Mesothelial cell of epicardium (in vitro differentiated cells): ENCODE measurements around the gene ILF2. TPM values are rescaled to one million over a fixed set of nuclear protein-coding genes. Genes with fewer than 3 reads are reported as not detected.

Source experiments
- DNase-seq, 2 experiments: peaks; one replicate each; pipeline ENCODE4 v3.0.0; 2021; ENCODE audit warnings: low spot score in 2 of 2; ENCODE audit not compliant: unreplicated experiment in 2 of 2
- H3K27ac Mint-ChIP-seq: 2 replicates; pipeline ENCODE4 v1.8.0; 2021; ENCODE audit warnings: mixed read lengths
- H3K27me3 Mint-ChIP-seq: 2 replicates; pipeline ENCODE4 v1.8.0; 2021; ENCODE audit warnings: low read depth, mixed read lengths
- H3K36me3 Mint-ChIP-seq: 2 replicates; pipeline ENCODE4 v1.8.0; 2021; ENCODE audit warnings: mixed read lengths
- H3K4me1 Mint-ChIP-seq: 2 replicates; pipeline ENCODE4 v1.8.0; 2021; ENCODE audit warnings: mixed read lengths
- H3K4me3 Mint-ChIP-seq: 2 replicates; pipeline ENCODE4 v1.8.0; 2021; ENCODE audit warnings: mild to moderate bottlenecking, moderate library complexity, mixed read lengths
- H3K9me3 Mint-ChIP-seq: 2 replicates; pipeline ENCODE4 v1.8.0; 2021; ENCODE audit warnings: mixed read lengths
- CTCF ChIP-seq: fragments of 200-600 bp; sonication (generic); IDR thresholded peaks from one replicate; pipeline ENCODE4 v1.5.0; 2021; ENCODE audit warnings: antibody characterized with exemption; ENCODE audit not compliant: unreplicated experiment
- total RNA-seq: library from RNA; stranded (reverse); gene quantifications from 3 replicates; pipeline ENCODE4 v1.2.1, GENCODE V29; 2021

Gene ILF2
- total RNA-seq, 1 donor from 2014 or later = 204 TPM

- Mint-ChIP-seq H3K36me3 (peaks cover 9% of the 10 kb centered on the region), H3K27me3 (no peaks in the 10 kb centered on the region), H3K9me3 (no peaks in the 10 kb centered on the region), H3K27ac (peak within 1 kb of the TSS; percentile 96), H3K4me3 (peak within 1 kb of the TSS; percentile 95), H3K4me1 (peaks cover 11% of the 10 kb centered on the region)
- DNase-seq = peak; percentile 72 to 88
- TF ChIP-seq CTCF = no peak
Measured at GRCh38 chr1:153658400-153659174, 12.2 kb downstream of the ILF2 start, which contains the start of gene SNAPIN. TSS of gene SNAPIN (plus strand) at chr1:153658703. CDS start at chr1:153658744, 41 bp downstream.

GRCh38 chr1:153655333-153655732 lies 15.5 kb downstream of the ILF2 start:
- Mint-ChIP-seq H3K4me3 (no peak overlapping the region), H3K9me3 (no peaks in the 10 kb centered on the region), H3K27me3 (no peaks in the 10 kb centered on the region), H3K4me1 (peaks cover 11% of the 10 kb centered on the region), H3K27ac (no peak overlapping the region), H3K36me3 (no peaks in the 10 kb centered on the region)
- no peak for TF ChIP-seq CTCF
- no peak for DNase-seq

GRCh38 chr1:153652805-153653500 lies 17.8 kb downstream of the ILF2 start:
- Mint-ChIP-seq H3K27me3 (no peaks in the 10 kb centered on the region), H3K9me3 (no peaks in the 10 kb centered on the region), H3K4me3 (no peak overlapping the region), H3K27ac (no peak overlapping the region), H3K4me1 (no peaks in the 10 kb centered on the region), H3K36me3 (no peaks in the 10 kb centered on the region)
- no peak for DNase-seq
- TF ChIP-seq CTCF = no peak

- peaks cover 3% of the 10 kb centered on the region for H3K36me3 Mint-ChIP-seq
- H3K27ac Mint-ChIP-seq = no peak overlapping the region
- H3K4me1 Mint-ChIP-seq = no peaks in the 10 kb centered on the region
- H3K4me3 Mint-ChIP-seq = no peak overlapping the region
- no peaks in the 10 kb centered on the region for H3K27me3 Mint-ChIP-seq
- TF ChIP-seq CTCF = no peak
- H3K9me3 Mint-ChIP-seq = no peaks in the 10 kb centered on the region
- no peak for DNase-seq
Measured at GRCh38 chr1:153651771-153652170, 19.0 kb downstream of the ILF2 start.

- Mint-ChIP-seq H3K27ac (no peak overlapping the region), H3K36me3 (peaks cover 14% of the 10 kb centered on the region), H3K9me3 (no peaks in the 10 kb centered on the region), H3K4me1 (no peaks in the 10 kb centered on the region), H3K27me3 (no peaks in the 10 kb centered on the region), H3K4me3 (no peak overlapping the region)
- DNase-seq = no peak
- TF ChIP-seq CTCF = no peak
Measured at GRCh38 chr1:153649863-153650235, 20.9 kb downstream of the ILF2 start.
